HEK293 (cell line): ENCODE data around the gene KATNB1.
A peak's percentile ranks its signal among the peaks of the same experiment; 100 is the strongest.

ENCODE experiments used
- CTCF ChIA-PET: fragments of 350-600 bp; formaldehyde crosslinking; extraction: SDS; loops from one replicate; lab custom pipeline; 2021; ENCODE audit warnings: antibody characterized with exemption; lab: Yijun Ruan, JAX
- POLR2A ChIA-PET: fragments of 300-600 bp; formaldehyde crosslinking; extraction: SDS; loops from one replicate; lab custom pipeline; 2020; ENCODE audit warnings: antibody characterized with exemption, inconsistent platforms; lab: Yijun Ruan, JAX
- H3K27ac ChIP-seq: fragments of 200-500 bp; sonication (Bioruptor generic); 2 replicates; pipeline ENCODE4 v1.5.1; 2014; ENCODE audit warnings: low read depth, low read length, control low read depth, inconsistent platforms; ENCODE audit errors: extremely low read depth
- H3K36me3 ChIP-seq, 2 experiments: fragments of 200-500 bp in 1 of 2; sonication (Bioruptor generic) in 1 of 2; 1 replicate in 1 of 2; 2 replicates in 1 of 2; pipeline ENCODE4 v1.5.1; 2014 to 2017; ENCODE audit warnings: inconsistent platforms in 2 of 2, low read length in 2 of 2; ENCODE audit not compliant: control insufficient read depth in 2 of 2, insufficient read depth in 1 of 2
- H3K4me1 ChIP-seq: fragments of 200-500 bp; sonication (Bioruptor generic); 2 replicates; pipeline ENCODE4 v1.5.1; 2014; ENCODE audit warnings: mild to moderate bottlenecking, low read length, inconsistent platforms; ENCODE audit not compliant: control insufficient read depth, insufficient read depth
- H3K4me3 ChIP-seq: 2 replicates; pipeline ENCODE4 v1.5.1; 2011; ENCODE audit warnings: low read depth, mild to moderate bottlenecking, control low read depth, low read length, moderate library complexity
- H3K9me3 ChIP-seq: fragments of 200-500 bp; sonication (Bioruptor generic); 2 replicates; pipeline ENCODE4 v1.5.1; 2014; ENCODE audit warnings: low read depth, low read length, inconsistent platforms; ENCODE audit not compliant: control insufficient read depth, insufficient read depth
- GLI2 ChIP-seq: fragments of 450-650 bp; formaldehyde crosslinking; IDR thresholded peaks from 2 replicates; pipeline ENCODE4; 2017; ENCODE audit warnings: missing biosample characterization, missing genetic modification characterization, low read depth, borderline replicate concordance
- KLF1 ChIP-seq: fragments of 450-650 bp; formaldehyde crosslinking; IDR thresholded peaks from 2 replicates; pipeline ENCODE4 v1.5.1; 2016; ENCODE audit warnings: missing biosample characterization, missing genetic modification characterization
- ZNF19 ChIP-seq: fragments of 450-650 bp; formaldehyde crosslinking; IDR thresholded peaks from 2 replicates; pipeline ENCODE4; 2016; ENCODE audit warnings: missing biosample characterization, missing genetic modification characterization, low read depth
- ZNF558 ChIP-seq: fragments of 450-650 bp; formaldehyde crosslinking; IDR thresholded peaks from 2 replicates; pipeline ENCODE4 v1.5.1; 2016; ENCODE audit warnings: missing biosample characterization, missing genetic modification characterization
- ZNF600 ChIP-seq: fragments of 450-650 bp; formaldehyde crosslinking; IDR thresholded peaks from 2 replicates; pipeline ENCODE4 v1.5.1; 2016; ENCODE audit warnings: missing biosample characterization, missing genetic modification characterization
- TF ChIP-seq, protein P1 (sequence below): fragments of 450-650 bp; formaldehyde crosslinking; conservative IDR thresholded peaks from 2 replicates; pipeline ENCODE4 v1.5.1; 2016; ENCODE audit warnings: low read depth, missing biosample characterization, missing genetic modification characterization
- TF ChIP-seq, protein P2 (sequence below): fragments of 450-650 bp; formaldehyde crosslinking; IDR thresholded peaks from 2 replicates; pipeline ENCODE4 v1.5.1; 2016; ENCODE audit warnings: missing biosample characterization, missing genetic modification characterization
- TF ChIP-seq, protein P3 (sequence below): fragments of 450-650 bp; formaldehyde crosslinking; IDR thresholded peaks from 2 replicates; pipeline ENCODE4 v1.5.1; 2016; ENCODE audit warnings: missing biosample characterization, missing genetic modification characterization
- TF ChIP-seq, protein P4 (sequence below): fragments of 450-650 bp; formaldehyde crosslinking; IDR thresholded peaks from 2 replicates; pipeline ENCODE4 v1.5.1; 2016; ENCODE audit warnings: missing biosample characterization, missing genetic modification characterization
- TF ChIP-seq, protein P5 (sequence below): fragments of 450-650 bp; formaldehyde crosslinking; IDR thresholded peaks from 2 replicates; pipeline ENCODE4 v1.5.1; 2016; ENCODE audit warnings: missing biosample characterization, missing genetic modification characterization

The KATNB1 gene

DNA sequence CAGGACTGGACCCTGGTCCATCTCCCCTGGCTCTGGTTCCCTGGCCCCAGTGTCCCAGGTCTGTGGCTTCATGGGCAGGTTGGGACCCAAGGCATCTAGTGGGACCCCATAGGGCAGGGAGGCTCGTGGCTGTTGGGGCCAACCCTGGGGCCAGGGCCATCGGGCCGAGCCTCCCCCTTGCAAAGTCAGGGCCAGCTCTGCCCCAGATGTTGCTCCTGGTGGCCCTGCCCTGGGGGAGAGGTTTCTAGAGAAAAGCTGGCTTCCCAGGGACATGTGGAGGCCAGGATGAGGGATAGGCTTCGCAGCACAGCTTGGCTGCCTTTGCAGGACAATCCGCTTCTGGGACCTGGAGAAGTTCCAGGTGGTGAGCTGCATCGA lies 16.6 kb downstream of the KATNB1 start (continued):
- TF ChIP-seq, protein P1, sequence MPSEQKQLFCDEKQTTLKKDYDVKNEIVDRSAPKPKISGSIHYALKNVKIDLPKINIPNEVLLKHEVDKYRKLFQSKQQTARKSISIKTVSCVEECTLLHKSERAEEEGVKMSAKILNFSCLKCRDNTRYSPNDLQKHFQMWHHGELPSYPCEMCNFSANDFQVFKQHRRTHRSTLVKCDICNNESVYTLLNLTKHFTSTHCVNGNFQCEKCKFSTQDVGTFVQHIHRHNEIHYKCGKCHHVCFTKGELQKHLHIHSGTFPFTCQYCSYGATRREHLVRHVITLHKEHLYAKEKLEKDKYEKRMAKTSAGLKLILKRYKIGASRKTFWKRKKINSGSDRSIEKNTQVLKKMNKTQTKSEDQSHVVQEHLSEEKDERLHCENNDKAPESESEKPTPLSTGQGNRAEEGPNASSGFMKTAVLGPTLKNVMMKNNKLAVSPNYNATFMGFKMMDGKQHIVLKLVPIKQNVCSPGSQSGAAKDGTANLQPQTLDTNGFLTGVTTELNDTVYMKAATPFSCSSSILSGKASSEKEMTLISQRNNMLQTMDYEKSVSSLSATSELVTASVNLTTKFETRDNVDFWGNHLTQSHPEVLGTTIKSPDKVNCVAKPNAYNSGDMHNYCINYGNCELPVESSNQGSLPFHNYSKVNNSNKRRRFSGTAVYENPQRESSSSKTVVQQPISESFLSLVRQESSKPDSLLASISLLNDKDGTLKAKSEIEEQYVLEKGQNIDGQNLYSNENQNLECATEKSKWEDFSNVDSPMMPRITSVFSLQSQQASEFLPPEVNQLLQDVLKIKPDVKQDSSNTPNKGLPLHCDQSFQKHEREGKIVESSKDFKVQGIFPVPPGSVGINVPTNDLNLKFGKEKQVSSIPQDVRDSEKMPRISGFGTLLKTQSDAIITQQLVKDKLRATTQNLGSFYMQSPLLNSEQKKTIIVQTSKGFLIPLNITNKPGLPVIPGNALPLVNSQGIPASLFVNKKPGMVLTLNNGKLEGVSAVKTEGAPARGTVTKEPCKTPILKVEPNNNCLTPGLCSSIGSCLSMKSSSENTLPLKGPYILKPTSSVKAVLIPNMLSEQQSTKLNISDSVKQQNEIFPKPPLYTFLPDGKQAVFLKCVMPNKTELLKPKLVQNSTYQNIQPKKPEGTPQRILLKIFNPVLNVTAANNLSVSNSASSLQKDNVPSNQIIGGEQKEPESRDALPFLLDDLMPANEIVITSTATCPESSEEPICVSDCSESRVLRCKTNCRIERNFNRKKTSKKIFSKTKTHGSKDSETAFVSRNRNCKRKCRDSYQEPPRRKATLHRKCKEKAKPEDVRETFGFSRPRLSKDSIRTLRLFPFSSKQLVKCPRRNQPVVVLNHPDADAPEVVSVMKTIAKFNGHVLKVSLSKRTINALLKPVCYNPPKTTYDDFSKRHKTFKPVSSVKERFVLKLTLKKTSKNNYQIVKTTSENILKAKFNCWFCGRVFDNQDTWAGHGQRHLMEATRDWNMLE (tag by site-specific recombination): no peak
- TF ChIP-seq, protein P2, sequence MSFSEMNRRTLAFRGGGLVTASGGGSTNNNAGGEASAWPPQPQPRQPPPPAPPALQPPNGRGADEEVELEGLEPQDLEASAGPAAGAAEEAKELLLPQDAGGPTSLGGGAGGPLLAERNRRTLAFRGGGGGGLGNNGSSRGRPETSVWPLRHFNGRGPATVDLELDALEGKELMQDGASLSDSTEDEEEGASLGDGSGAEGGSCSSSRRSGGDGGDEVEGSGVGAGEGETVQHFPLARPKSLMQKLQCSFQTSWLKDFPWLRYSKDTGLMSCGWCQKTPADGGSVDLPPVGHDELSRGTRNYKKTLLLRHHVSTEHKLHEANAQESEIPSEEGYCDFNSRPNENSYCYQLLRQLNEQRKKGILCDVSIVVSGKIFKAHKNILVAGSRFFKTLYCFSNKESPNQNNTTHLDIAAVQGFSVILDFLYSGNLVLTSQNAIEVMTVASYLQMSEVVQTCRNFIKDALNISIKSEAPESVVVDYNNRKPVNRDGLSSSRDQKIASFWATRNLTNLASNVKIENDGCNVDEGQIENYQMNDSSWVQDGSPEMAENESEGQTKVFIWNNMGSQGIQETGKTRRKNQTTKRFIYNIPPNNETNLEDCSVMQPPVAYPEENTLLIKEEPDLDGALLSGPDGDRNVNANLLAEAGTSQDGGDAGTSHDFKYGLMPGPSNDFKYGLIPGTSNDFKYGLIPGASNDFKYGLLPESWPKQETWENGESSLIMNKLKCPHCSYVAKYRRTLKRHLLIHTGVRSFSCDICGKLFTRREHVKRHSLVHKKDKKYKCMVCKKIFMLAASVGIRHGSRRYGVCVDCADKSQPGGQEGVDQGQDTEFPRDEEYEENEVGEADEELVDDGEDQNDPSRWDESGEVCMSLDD (tag by site-specific recombination): no peak
- TF ChIP-seq ZNF558 (no peak), ZNF19 (tag by site-specific recombination) (no peak)
- TF ChIP-seq, protein P3, sequence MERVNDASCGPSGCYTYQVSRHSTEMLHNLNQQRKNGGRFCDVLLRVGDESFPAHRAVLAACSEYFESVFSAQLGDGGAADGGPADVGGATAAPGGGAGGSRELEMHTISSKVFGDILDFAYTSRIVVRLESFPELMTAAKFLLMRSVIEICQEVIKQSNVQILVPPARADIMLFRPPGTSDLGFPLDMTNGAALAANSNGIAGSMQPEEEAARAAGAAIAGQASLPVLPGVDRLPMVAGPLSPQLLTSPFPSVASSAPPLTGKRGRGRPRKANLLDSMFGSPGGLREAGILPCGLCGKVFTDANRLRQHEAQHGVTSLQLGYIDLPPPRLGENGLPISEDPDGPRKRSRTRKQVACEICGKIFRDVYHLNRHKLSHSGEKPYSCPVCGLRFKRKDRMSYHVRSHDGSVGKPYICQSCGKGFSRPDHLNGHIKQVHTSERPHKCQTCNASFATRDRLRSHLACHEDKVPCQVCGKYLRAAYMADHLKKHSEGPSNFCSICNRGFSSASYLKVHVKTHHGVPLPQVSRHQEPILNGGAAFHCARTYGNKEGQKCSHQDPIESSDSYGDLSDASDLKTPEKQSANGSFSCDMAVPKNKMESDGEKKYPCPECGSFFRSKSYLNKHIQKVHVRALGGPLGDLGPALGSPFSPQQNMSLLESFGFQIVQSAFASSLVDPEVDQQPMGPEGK (tag by site-specific recombination): no peak

DNA sequence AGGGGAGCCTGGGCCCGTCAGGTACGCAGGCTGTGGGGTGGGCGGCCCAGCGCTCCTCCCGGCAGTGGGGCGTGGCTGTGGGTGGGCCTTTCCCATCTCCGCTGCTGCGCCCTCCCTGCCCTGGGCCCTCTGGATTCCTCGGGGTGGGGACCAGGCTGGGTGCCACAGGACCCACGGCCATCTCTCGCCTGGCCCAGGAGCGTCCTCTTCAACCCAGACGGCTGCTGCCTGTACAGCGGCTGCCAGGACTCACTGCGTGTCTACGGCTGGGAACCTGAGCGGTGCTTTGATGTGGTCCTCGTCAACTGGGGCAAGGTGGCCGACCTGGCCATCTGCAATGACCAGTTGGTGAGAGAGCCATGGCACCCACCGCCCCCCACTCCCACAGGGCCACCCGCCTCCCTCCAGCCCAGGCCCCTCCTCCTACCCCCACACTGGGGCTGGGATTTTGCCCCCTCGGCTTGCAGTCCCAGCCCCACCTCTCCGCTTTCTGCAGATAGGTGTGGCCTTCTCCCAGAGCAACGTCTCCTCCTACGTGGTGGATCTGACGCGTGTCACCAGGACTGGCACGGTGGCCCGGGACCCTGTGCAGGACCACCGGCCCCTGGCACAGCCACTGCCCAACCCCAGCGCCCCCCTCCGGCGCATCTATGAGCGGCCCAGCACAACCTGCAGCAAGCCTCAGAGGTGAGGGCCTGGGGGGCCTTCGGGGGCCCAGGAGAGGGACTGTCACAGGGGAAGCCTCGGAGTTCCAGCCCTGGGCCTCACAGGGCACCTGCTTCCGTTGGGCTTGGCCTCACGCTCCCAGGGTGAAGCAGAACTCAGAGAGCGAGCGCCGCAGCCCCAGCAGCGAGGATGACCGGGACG lies 17.2 kb downstream of the KATNB1 start:
- TF ChIP-seq KLF1: peak; percentile 90
- TF ChIP-seq GLI2: no peak
- H3K36me3 ChIP-seq: peaks cover 0 to 86% of the 10 kb centered on the region in 2 experiments; a peak in 1 of 3 replicates
- CTCF ChIA-PET: no interaction called here

DNA sequence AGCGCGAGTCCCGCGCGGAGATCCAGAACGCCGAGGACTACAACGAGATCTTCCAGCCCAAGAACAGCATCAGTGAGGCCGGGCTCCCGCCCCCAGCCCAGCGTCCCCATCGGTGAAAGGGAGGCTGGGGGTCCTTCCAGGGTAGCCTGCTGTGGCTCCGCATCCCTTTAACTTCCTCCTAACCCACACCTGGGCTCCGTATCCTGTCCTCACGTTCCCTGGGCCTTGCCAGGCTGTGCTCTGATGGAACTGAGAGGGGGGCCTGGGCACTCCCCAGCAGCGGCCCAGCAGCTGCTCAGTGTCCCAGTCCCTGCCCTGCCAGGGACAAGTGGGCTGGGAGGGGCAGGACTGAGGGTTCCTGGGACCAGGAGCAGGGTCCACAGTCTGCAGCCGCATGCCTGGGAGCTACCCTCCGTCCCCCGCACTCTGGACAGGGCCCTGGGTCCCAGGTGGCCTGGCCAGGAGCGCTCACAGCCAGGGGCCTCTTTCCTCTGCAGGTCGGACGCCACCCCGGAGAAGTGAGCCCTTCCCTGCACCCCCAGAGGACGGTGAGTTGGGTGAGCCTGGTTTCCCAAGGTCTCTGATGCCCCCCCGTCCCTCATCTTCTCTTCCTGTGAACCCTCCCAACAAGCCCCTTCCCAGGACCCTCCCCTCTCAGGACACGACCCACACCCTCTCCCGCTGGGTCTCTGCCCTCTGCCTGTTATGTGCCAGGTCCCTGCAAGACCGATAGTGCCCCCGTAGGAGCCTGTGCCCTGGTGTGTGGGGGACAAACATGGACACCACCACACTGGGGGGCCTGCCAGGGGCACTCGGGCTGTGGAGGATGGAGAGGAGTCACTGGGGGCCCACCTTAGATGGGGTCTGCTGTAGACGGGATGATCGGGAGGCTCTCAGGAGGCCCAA lies 18.1 kb downstream of the KATNB1 start:
- ChIA-PET POLR2A (interaction anchor here (1.2 kb wide), 1 partner anchor 17 kb away, joined by 3 read pairs; no protein-coding TSS in a partner anchor), CTCF (interaction anchor here (0.6 kb wide), 1 partner anchor 101 kb away, joined by 3 read pairs; no protein-coding TSS in a partner anchor)
- H3K9me3 ChIP-seq: no peaks in the 10 kb centered on the region
- H3K4me1 ChIP-seq: no peaks in the 10 kb centered on the region
- peak; percentile 48; the same call in 1 of the 2 replicates for TF ChIP-seq ZNF600 (tag by site-specific recombination)
- TF ChIP-seq, protein P4, sequence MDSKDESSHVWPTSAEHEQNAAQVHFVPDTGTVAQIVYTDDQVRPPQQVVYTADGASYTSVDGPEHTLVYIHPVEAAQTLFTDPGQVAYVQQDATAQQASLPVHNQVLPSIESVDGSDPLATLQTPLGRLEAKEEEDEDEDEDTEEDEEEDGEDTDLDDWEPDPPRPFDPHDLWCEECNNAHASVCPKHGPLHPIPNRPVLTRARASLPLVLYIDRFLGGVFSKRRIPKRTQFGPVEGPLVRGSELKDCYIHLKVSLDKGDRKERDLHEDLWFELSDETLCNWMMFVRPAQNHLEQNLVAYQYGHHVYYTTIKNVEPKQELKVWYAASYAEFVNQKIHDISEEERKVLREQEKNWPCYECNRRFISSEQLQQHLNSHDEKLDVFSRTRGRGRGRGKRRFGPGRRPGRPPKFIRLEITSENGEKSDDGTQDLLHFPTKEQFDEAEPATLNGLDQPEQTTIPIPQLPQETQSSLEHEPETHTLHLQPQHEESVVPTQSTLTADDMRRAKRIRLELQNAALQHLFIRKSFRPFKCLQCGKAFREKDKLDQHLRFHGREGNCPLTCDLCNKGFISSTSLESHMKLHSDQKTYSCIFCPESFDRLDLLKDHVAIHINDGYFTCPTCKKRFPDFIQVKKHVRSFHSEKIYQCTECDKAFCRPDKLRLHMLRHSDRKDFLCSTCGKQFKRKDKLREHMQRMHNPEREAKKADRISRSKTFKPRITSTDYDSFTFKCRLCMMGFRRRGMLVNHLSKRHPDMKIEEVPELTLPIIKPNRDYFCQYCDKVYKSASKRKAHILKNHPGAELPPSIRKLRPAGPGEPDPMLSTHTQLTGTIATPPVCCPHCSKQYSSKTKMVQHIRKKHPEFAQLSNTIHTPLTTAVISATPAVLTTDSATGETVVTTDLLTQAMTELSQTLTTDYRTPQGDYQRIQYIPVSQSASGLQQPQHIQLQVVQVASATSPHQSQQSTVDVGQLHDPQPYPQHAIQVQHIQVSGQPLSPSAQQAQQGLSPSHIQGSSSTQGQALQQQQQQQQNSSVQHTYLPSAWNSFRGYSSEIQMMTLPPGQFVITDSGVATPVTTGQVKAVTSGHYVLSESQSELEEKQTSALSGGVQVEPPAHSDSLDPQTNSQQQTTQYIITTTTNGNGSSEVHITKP (tag by site-specific recombination): peak; percentile 45; the same call in 1 of the 2 replicates
- TF ChIP-seq, protein P5, sequence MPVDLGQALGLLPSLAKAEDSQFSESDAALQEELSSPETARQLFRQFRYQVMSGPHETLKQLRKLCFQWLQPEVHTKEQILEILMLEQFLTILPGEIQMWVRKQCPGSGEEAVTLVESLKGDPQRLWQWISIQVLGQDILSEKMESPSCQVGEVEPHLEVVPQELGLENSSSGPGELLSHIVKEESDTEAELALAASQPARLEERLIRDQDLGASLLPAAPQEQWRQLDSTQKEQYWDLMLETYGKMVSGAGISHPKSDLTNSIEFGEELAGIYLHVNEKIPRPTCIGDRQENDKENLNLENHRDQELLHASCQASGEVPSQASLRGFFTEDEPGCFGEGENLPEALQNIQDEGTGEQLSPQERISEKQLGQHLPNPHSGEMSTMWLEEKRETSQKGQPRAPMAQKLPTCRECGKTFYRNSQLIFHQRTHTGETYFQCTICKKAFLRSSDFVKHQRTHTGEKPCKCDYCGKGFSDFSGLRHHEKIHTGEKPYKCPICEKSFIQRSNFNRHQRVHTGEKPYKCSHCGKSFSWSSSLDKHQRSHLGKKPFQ (tag by site-specific recombination): no peak
- H3K36me3 ChIP-seq: peaks cover 0 to 88% of the 10 kb centered on the region in 2 experiments; a peak in 1 of 3 replicates
- no peak overlapping the region for H3K27ac ChIP-seq
- no peak overlapping the region for H3K4me3 ChIP-seq

More for the DNA sequence above, 17.2 kb downstream of the KATNB1 start:
- Histone ChIP-seq H3K9me3 (no peaks in the 10 kb centered on the region), H3K27ac (no peak overlapping the region), H3K4me1 (no peaks in the 10 kb centered on the region), H3K4me3 (no peak overlapping the region)
- POLR2A ChIA-PET: no interaction called here
